GM18861 (cell line): ENCODE measurements around the gene YY1AP1.
A peak's percentile ranks its signal among the peaks of the same experiment; 100 is the strongest.
"Not testable (repeated sequence)": the region's sequence is repeated elsewhere in the genome, so short reads cannot be mapped to it uniquely, and the experiment has no call there.

ENCODE experiments used
- ATAC-seq: cut with Tn5 transposase; IDR thresholded peaks from one replicate; pipeline ENCODE4 v1.9.1; 2021; ENCODE audit not compliant: unreplicated experiment

The YY1AP1 gene

GRCh38 chr1:155646307-155646706 lies 42.3 kb downstream of the YY1AP1 start:
- ATAC-seq, result no peak

GRCh38 chr1:155645648-155646047 lies 42.9 kb downstream of the YY1AP1 start:
- ATAC-seq, result no peak

GRCh38 chr1:155645034-155645598 lies 43.5 kb downstream of the YY1AP1 start:
- ATAC-seq, result no peak

- no peak for ATAC-seq
These were observed 45.3 kb downstream of the YY1AP1 start for GRCh38 chr1:155643230-155643629.

GRCh38 chr1:155642559-155643180 lies 45.9 kb downstream of the YY1AP1 start:
- ATAC-seq, result not testable (repeated sequence)

GRCh38 chr1:155640367-155640766 lies 48.2 kb downstream of the YY1AP1 start:
- ATAC-seq, result no peak

GRCh38 chr1:155636397-155637153 lies 52.0 kb downstream of the YY1AP1 start:
- ATAC-seq, result no peak

- not testable (repeated sequence) for ATAC-seq
These were observed 62.1 kb downstream of the YY1AP1 start for GRCh38 chr1:155626428-155626827.

GRCh38 chr1:155623357-155623756 lies 65.2 kb downstream of the YY1AP1 start:
- no peak for ATAC-seq

- ATAC-seq, result no peak
These were observed 66.4 kb downstream of the YY1AP1 start for GRCh38 chr1:155622191-155622590.

GRCh38 chr1:155613226-155613625 lies 75.3 kb downstream of the YY1AP1 start:
- ATAC-seq, result not testable (repeated sequence)

- ATAC-seq, result not testable (repeated sequence)
These were observed 78.3 kb downstream of the YY1AP1 start for GRCh38 chr1:155610257-155610647.

GRCh38 chr1:155609515-155610256 lies 78.9 kb downstream of the YY1AP1 start, which contains the start of gene MSTO1:
Gene MSTO1 (plus strand): TSS chr1:155610218. CDS start chr1:155610249, 31 bp downstream.
- peak; percentile 88 for ATAC-seq
